GM21786 (cell line): ENCODE results near the gene LPIN2.
"Not testable (repeated sequence)": the region's sequence is repeated elsewhere in the genome, so short reads cannot be mapped to it uniquely, and the experiment has no call there.

Experiments used
- ATAC-seq: cut with Tn5 transposase; IDR thresholded peaks from one replicate; pipeline ENCODE4 v1.9.1; 2021; ENCODE audit not compliant: unreplicated experiment

The LPIN2 gene, protein sequence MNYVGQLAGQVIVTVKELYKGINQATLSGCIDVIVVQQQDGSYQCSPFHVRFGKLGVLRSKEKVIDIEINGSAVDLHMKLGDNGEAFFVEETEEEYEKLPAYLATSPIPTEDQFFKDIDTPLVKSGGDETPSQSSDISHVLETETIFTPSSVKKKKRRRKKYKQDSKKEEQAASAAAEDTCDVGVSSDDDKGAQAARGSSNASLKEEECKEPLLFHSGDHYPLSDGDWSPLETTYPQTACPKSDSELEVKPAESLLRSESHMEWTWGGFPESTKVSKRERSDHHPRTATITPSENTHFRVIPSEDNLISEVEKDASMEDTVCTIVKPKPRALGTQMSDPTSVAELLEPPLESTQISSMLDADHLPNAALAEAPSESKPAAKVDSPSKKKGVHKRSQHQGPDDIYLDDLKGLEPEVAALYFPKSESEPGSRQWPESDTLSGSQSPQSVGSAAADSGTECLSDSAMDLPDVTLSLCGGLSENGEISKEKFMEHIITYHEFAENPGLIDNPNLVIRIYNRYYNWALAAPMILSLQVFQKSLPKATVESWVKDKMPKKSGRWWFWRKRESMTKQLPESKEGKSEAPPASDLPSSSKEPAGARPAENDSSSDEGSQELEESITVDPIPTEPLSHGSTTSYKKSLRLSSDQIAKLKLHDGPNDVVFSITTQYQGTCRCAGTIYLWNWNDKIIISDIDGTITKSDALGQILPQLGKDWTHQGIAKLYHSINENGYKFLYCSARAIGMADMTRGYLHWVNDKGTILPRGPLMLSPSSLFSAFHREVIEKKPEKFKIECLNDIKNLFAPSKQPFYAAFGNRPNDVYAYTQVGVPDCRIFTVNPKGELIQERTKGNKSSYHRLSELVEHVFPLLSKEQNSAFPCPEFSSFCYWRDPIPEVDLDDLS

DNA sequence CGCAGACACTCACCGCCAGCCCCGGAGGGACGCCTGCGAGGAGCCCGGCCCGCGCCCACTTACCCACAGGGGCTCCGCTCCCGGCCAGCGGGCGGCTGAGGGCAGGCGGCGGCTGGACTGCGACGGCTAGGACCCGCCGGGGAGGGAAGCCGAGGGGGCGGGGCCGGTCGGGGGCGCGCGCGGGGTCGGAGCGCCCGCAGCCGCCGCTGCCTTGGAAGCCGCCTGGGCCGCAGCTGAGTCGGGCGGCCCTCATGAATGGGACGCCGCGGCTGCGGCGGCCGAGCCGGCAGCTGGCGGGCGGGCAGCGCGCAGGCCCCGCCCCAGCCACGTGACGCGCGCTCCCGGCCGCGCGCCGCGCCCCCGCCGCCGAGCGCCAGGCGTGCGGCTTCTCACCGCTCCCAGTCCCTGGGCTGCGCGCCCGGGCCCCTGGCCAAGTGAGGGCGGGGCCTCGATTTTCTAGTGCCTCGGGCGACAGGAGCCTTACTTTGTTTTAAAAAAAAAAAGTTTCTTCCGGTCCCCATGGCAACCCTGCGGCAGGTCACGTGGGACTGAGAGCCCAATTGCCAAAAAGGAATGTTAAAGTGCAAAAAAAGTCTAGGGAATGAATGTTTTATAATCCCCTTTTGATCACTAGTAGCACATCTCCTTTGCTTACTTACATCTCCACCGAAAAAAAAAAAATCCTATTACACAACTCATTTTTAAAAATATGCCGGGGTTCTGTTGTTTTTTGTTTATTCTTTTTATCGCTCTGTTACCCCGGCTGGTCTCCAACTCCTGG, at the start of gene LPIN2:
TSS of gene LPIN2 (minus strand) at position 121 of the 781 bp plus-strand sequence. CDS start 52,304 bp downstream, outside the sequence.
- ATAC-seq: peak; percentile 82

DNA sequence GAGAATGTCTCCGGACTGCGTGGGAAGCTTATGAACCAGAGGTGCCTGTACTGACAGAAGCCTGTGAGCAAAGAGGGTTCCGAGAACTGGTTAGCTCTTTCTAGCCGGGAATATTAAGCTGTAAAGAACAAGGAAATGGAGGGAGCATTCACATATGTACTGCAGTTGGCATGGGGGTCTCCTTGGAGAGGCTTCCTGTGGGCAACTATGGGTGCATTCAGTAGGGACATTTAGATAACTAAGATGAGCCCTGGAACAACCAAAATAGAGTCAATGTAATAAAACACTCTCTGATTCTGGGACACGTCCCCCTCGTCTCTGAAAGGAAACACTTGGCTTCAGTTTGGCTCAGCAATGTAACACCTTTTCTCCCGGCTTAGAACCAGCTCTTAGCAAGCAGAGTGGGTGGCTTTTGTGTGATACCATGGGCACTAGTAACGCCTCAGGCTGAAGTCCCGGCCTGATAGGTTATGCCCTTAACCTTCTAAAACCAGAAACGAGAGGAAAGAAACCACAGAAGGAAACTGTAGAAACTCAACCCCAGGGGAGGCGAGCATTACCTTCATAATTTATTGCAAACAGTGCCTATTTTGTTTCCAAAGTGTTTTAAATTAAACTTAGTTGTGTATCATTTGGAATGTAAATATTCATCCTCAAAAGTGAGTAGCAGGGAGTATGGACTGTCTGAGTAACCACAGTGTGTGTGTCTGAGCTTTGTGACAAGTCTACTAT, 48.8 kb upstream of the LPIN2 start:
- no peak for ATAC-seq

DNA sequence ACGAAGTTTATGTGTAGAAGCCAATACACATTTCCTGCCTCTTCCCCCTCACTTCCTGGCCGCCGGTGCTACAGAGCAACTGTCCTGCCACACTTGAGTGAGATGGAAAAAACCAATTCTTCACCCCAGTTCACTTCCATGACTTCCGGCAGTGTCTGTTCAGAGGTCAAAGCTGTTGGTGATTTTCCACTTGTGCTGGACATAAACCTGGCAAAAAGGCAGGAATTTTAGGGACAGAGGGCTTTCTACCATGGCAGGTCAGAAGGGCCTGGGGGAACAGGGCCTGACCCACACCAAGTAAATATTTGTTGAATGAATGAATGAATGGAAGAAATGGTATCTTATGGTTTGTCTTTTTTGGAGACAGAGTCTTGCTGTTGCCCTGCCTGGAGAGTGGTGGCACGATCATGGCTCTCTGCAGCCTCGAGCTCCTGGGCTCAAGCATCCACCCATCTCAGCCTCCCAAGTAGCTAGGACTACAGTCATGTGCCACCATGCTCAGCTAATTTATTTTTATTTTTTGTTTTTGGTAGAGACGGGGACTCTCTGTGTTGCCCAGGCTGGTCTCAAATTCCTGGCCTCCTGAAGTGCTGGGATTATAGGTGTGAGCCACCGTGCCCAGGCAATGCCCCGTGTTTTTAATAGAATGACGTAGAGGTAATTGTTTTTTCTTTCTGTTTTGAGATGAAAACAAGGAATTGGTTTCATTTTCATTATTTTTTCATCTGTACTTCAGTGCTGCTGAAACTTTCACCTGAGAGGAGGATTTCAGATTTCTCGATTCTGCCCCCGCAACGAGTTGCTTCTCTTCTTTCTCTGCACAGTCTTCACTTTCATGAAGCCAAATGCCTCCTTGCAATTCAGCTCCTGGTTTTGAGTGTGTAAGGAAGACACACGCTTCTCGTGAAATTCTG, 48.0 kb upstream of the LPIN2 start:
- no peak for ATAC-seq

DNA sequence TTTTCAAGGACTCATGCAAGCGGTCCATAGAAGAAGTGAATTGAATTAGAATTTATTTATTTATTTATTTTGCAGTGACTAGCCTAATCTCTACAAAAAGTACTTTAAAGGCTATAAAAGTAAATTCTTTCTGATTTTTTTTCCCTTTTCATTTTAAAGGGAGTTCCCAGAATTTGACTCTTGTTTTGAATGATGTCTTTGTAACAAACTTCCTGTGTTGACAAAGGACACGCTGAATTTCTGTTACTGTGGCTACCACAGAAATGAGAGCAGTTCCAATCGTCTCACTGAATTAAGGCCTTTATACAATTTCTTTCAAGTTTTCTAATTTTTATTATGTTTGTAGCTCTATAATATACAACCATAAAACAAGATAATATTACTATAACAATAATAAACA, 46.3 kb upstream of the LPIN2 start:
- no peak for ATAC-seq

DNA sequence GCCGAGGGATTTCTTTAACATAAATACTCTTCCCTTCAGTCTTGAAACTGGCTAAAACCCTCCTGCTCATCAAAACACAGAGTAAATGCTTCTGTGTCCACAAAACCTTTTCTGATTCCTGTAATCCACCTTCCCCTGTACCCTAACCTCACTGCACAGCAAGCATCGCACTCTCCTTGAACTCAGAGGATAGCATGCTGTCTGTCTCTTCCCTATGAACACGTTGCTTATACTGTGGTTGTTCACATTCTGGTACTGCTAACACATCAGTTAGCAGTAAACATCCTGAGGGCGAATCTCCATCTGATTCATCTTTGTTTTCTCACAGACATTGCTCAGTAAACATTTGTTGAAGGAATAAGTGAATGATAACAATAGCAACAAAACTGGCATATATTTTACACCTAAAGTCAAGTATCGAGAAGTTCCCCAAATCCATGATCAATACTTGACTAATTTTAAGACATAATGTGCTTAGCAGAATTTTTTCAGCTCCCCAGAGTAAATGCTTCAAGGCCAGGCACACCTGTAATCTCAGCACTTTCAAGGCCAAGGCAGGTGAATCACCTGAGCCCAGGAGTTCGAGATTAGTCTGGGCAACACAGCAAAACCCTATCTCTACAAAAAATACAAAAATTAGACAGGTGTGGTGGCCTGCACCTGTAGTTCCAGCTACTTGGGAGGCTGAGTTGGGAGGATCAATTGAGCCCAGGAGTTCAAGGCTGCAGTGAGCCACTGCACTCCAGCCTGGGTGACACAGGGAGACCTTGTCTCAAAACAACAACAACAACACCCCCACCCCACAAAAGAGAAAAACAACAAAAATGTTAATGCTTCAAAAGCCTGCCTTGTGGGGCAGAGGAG, 45.6 kb upstream of the LPIN2 start:
- no peak for ATAC-seq

DNA sequence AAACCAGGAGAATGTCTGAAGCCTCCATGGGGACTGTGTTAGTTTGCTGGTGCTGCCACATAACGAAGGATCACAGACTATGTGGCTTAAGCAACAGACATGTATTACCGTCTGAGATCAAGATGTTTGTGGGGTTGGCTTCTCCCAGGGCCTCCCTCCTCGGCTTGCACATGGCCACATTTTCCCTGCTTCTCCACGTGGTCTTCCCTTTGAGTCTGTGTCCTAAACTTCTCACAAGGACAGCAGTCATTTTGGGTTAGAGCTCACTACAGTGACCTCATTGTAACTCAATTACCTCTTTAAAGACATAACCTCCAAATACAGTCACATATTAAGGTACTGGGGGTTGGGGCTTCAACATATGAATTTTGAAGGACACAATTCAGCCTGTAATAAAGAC, 44.6 kb upstream of the LPIN2 start:
- no peak for ATAC-seq

DNA sequence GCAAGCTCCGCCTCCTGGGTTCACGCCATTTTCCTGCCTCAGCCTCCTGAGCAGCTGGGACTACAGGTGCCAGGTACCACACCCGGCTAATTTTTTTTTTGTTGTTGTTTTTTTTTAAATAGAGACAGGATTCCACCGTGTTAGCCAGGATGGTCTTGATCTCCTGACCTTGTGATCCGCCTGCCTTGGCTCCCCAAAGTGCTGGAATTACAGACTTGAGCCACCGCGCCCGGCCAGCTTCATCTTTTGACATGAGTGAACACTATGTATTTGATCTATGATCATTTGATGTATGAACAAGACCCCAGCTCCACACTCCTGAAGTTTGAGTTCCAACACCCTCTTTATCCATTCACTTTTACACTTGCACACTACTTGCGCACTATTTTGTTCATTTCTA, 43.4 kb upstream of the LPIN2 start:
- ATAC-seq: no peak

DNA sequence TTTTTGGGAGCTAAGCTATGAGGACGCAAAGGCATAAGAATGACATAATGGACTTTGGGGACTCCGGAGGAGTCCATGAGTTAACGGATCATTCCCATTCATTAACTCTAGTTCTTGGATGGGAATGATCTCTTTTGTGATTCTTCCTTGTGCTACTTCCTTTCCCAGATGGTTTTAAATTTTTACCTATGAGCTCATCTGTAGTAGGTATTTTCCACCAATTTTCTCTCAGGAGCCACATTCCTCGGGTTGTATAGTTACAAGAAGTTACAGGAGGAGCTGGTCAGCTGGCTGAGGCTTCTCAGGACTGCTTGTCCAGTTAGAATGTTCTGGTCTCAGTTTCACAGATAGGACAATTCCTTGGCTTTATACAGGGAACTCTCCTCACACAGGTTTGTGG, 42.9 kb upstream of the LPIN2 start:
- ATAC-seq: no peak

DNA sequence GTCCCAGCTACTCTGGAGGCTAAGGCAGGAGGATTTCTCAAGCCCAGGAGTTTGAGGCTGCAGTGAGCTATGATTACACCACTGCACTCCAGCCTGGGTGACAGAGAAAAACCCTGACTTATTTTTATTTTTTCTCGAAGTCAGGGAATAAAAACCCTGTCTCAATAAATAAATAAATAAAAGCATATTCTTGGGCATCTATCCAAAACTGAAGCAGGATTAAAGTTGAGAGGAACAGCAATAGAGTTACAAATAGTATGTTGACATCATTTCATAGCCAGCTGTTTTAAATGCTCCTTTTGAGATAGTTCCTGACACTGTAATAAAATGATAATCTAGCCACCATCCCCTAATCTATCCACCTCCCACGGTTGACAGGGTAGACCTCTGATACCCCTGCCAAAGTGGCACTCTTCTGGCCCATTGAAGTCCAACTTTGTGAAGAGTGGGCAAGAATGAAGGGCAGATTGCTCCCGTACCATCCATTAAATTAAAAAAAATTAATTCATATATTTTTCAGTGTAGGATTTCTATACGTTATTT, 42.3 kb upstream of the LPIN2 start:
- ATAC-seq: no peak

DNA sequence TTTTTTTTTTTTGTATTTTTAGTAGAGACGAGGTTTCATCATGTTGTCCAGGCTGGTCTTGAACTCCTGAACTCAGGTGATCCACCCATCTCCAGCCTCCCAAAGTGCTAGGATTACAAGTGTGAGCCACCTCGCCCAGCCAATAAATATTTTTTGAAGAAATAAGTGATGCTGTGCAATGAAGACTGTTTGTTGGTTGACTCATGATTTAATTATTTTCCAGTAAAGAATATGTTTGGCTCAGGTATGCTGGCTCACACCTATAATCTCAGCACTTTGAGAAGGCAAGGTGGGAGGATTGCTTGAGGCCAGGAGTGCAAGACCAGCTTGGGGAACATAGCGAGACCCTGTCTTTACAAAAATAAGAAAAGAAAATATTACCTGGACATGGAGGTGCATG, 41.8 kb upstream of the LPIN2 start:
- no peak for ATAC-seq

DNA sequence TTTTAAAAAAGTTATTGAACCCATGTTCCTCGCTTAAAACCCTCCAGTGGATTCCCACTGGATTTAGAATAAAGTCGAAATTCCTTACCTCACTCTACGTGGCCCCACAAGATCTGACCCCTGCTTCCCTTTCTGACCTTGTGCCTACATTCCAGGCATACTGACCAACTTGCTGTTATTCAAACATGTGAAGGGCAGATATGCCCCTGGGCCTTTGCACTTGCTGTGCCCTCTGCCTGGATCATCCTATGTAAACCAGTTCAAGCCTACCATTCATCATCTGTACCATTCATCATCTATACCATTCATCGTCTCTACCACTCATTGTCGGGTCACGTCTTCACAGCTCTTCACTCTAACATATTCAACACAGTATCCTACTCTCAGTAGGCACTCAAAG, 41.3 kb upstream of the LPIN2 start:
- no peak for ATAC-seq

DNA sequence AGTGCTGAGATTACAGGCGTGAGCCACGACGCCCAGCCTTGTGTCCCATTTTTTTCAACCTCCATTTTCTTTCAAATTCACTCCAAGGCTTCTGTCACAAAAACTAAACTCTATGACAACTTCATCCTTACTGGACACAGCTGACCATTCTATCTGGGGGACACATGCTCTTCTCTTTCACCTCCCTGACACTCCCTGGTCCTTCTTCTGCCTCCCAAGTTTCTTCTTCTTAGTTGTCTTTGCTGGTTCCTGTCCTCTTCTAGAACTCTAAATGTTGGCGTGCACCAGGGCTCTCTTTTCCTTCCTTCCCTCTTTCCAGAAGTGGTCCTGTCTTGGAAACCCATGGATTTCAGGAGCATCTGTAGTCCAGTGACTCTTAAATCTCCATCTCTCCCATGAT, 40.1 kb upstream of the LPIN2 start:
- ATAC-seq: no peak

DNA sequence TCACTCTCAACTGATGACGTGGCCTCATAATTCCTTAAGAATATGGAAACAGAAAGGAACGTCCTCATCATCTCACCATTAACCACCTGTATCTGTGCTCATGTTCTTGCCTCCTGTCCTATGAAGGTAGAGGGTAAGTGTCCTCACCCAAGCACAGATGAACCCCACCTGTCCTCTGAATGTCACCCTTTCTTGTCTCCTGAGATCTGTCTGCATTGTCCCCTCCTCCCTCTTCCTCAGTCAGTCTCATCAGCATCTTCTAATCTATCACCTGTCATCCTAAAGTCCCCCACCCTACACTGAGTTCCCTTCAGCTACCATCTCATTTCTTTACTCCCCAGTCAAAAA, 39.4 kb upstream of the LPIN2 start:
- ATAC-seq: no peak

DNA sequence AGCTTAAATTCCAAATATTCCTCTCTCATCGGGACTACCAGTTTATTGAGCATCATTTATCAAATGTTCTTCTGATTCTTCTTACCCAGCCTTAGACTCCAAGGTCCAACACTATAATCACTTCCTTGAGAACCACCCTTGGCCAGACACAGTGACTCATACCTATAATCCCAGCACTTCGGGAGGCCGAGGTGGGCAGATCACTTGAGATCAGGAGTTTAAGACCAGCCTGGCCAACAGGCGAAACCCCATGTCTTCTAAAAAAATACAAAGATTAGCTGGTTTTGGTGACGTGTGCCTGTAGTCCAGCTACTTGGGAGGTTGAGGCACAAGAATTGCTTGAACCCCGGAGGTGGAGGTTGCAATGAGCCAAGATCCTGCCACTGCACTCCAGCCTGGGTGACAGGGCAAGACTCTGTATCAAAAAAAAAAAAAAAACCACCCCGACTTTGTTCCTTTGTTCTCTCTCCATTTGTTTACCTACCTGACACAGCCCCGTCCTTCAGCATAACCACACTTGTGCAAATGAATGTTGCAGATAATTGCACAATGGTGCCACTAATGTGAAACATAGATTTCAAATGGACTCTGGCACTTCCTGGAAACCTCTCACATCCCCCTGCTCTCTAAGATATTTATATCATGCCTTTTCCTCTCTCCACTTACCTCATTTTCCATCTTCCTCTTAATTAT, 38.9 kb upstream of the LPIN2 start:
- ATAC-seq: no peak

DNA sequence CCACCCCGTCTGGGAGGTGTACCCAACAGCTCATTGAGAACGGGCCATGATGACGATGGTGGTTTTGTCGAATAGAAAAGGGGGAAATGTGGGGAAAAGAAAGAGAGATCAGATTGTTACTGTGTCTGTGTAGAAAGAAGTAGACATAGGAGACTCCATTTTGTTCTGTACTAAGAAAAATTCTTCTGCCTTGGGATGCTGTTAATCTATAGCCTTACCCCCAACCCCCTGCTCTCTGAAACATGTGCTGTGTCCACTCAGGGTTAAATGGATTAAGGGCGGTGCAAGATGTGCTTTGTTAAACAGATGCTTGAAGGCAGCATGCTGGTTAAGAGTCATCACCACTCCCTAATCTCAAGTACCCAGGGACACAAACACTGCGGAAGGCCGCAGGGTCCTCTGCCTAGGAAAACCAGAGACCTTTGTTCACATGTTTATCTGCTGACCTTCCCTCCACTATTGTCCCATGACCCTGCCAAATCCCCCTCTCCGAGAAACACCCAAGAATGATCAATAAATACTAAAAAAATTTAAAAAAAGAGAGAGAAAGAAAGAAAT, 37.0 kb upstream of the LPIN2 start:
- not testable (repeated sequence) for ATAC-seq

DNA sequence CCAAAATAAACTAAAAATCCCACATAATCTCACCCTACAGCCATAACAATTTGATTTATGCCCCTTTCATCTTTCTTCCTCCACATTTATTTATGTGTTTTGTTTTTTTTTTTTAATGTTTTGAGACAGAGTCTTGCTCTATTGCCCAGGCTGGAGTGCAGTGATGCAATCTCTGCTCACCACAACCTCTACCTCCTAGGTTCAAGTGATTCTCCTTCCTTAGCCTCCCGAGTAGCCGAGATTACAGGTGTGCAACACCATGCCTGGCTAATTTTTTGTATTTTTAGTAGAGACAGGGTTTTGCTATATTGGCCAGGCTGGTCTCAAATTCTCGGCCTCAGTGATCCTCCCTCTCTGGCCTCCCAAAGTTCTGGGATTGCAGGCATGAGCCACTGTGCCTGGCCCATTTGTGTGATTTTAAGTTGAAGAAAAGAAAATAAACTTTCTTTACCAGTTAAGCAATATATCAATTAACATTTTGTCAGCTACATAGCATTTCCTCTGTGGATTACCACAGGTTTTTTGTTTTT, 35.9 kb upstream of the LPIN2 start:
- no peak for ATAC-seq

DNA sequence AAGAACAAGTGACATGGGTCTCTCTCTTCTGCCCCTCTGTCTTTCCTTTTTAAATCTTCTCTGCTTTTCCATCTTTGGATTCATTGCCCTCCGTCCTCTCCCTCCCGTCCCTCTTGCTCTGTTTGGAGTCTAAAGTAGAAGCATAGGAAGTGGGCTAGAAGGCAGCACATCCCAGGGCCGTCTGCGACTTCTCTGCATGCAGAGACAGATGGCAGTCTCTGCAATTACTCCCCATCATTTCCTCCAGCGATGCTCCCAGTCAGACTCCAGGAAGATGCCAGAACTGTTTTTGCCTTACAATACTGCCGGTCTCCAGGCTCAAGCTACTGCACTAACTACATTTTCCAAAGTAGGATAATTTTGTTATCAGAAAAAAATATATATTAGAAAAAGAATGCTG, 35.2 kb upstream of the LPIN2 start:
- ATAC-seq: no peak
